Small intestine (tissue), 7 donors: ENCODE results near the gene B3GNT9. TPM values are rescaled to one million over a fixed set of nuclear protein-coding genes. Genes with fewer than 3 reads are reported as not detected.
"Not testable (repeated sequence)": the region's sequence is repeated elsewhere in the genome, so short reads cannot be mapped to it uniquely, and the experiment has no call there.

Experiments
- DNase-seq, 2 donors: peaks; one replicate each; pipeline versions ENCODE4 v3.0.0 to v3.0.0-alpha.2; 2013
- FAIRE-seq: peaks from 2 replicates; lab custom pipeline; 2012; peaks lifted over from hg19 to GRCh38; lab: Jason Lieb, UNC
- H3K27ac ChIP-seq, 3 donors: one replicate each; pipeline ENCODE4 v1.5.1; 2013; ENCODE audit warnings: low read length in 2 of 3, mild to moderate bottlenecking in 2 of 3, control low read depth in 1 of 3, inconsistent platforms in 1 of 3, low read depth in 1 of 3, moderate library complexity in 1 of 3
- H3K27me3 ChIP-seq, 3 donors: one replicate each; pipeline ENCODE4 v1.6.1; 2013; ENCODE audit warnings: low read length in 3 of 3, inconsistent platforms in 1 of 3; ENCODE audit not compliant: control insufficient read depth in 3 of 3, insufficient read depth in 3 of 3
- H3K36me3 ChIP-seq, 3 donors: one replicate each; pipeline ENCODE4 v1.6.1; 2013; ENCODE audit warnings: low read length in 3 of 3, inconsistent platforms in 1 of 3, low read depth in 1 of 3, mild to moderate bottlenecking in 1 of 3, moderate library complexity in 1 of 3; ENCODE audit not compliant: control insufficient read depth in 3 of 3, insufficient read depth in 2 of 3
- H3K4me1 ChIP-seq, 3 donors: one replicate each; pipeline ENCODE4 v1.6.1; 2013; ENCODE audit warnings: low read length in 2 of 3, inconsistent platforms in 1 of 3, low read depth in 1 of 3, mild to moderate bottlenecking in 1 of 3, moderate library complexity in 1 of 3; ENCODE audit not compliant: control insufficient read depth in 3 of 3, insufficient read depth in 2 of 3
- H3K4me3 ChIP-seq, 3 donors: one replicate each; pipeline ENCODE4 v1.5.1; 2013; ENCODE audit warnings: low read length in 3 of 3, control low read depth in 1 of 3, inconsistent platforms in 1 of 3, low read depth in 1 of 3, mild to moderate bottlenecking in 1 of 3, moderate library complexity in 1 of 3
- H3K9me3 ChIP-seq, 2 donors: one replicate each; pipeline ENCODE4 v1.6.1; 2013; ENCODE audit warnings: low read depth in 1 of 2, low read length in 1 of 2; ENCODE audit not compliant: control insufficient read depth in 2 of 2, insufficient read depth in 1 of 2
- WGBS, 3 donors: extraction: QIAGEN DNeasy Blood & Tissue Kit; methylation state at CpG; one replicate each; pipeline ENCODE4 v1.1.7; 2013; 5-methylcytosine and 5-hydroxymethylcytosine counted together
- polyA plus RNA-seq, 4 donors: library from polyadenylated mRNA; stranded (reverse) in 3 of 4; unstranded in 1 of 4; fragments of 200-250 nt in 3 of 4; fragments of 120-200 nt in 1 of 4; gene quantifications; one replicate each; pipeline versions ENCODE4 v1.2.1 to v1.2.3, GENCODE V29; 2013
- donor health status: healthy with polysubstance abuse.
- donor health status: control.
- donor health status: control.
- donor health status: Bipolar disorder and iron deficiency.
- donor health status: healthy.

The B3GNT9 gene
- polyA plus RNA-seq, 4 donors = 0.89 to 4.9 (median 2.6) TPM

DNA sequence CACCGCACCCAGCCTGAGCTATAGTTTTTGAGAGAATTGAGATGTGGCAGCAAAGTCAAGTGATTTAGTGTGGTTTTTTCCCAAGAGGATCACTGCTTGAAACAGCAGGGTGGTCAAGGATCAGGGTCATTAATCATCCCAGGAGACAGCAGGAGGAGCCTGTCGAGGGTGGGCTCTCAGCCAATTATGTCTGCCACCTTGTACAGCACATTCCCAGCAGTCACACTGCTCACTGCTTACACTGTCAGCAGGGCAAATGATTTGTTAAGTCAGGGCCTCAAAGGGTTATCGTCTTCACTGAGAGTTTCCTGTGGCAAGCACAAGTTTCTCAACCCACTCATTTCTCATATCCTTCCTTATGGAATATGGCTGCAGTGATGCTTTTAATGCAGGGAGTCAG, 13.2 kb downstream of the B3GNT9 start:
- H3K4me1 ChIP-seq = peaks cover 0 to 5% (median 0%) of the 10 kb centered on the region in 3 donors
- no peak overlapping the region for H3K4me3 ChIP-seq
- FAIRE-seq (no peak), DNase-seq (peak in 1 of 2 donors; percentile 74)
- no peaks in the 10 kb centered on the region for H3K27me3 ChIP-seq
- no peaks in the 10 kb centered on the region for H3K9me3 ChIP-seq
- WGBS, 3 donors = 58 to 70% (median 59%) methylated on average over 3 of the region's 3 CpGs
- H3K27ac ChIP-seq = peak overlapping the region in 1 of 3 donors; percentile 36
- H3K36me3 ChIP-seq = peaks cover 7 to 71% (median 30%) of the 10 kb centered on the region in 3 donors

- no peak overlapping the region for H3K27ac ChIP-seq
- no peaks in the 10 kb centered on the region for H3K27me3 ChIP-seq
- H3K4me1 ChIP-seq = no peaks in the 10 kb centered on the region
- no peak overlapping the region for H3K4me3 ChIP-seq
- 93 to 98% (median 97%) methylated on average over 3 of the region's 3 CpGs for WGBS, 3 donors
- no peaks in the 10 kb centered on the region for H3K9me3 ChIP-seq
- no peak for FAIRE-seq
- peaks cover 7 to 42% (median 12%) of the 10 kb centered on the region in 3 donors for H3K36me3 ChIP-seq
- DNase-seq = no peak
These were observed 21.4 kb downstream of the B3GNT9 start for GRCh38 chr16:67129422-67129821.

GRCh38 chr16:67128887-67129286, 21.9 kb downstream of the B3GNT9 start:
- Histone ChIP-seq H3K27ac (no peak overlapping the region), H3K27me3 (no peaks in the 10 kb centered on the region), H3K4me1 (no peaks in the 10 kb centered on the region), H3K4me3 (no peak overlapping the region), H3K9me3 (no peaks in the 10 kb centered on the region), H3K36me3 (peaks cover 6 to 40% (median 7%) of the 10 kb centered on the region in 3 donors)
- FAIRE-seq = no peak
- no peak for DNase-seq
- WGBS, 3 donors = 93 to 96% (median 95%) methylated on average over 3 of the region's 3 CpGs

- FAIRE-seq = no peak
- Histone ChIP-seq H3K27ac (no peak overlapping the region), H3K36me3 (peaks cover 5 to 39% (median 11%) of the 10 kb centered on the region in 3 donors), H3K27me3 (no peaks in the 10 kb centered on the region), H3K4me3 (no peak overlapping the region), H3K4me1 (no peaks in the 10 kb centered on the region), H3K9me3 (no peaks in the 10 kb centered on the region)
- no peak for DNase-seq
These were observed 22.4 kb downstream of the B3GNT9 start for GRCh38 chr16:67128417-67128816.

DNA sequence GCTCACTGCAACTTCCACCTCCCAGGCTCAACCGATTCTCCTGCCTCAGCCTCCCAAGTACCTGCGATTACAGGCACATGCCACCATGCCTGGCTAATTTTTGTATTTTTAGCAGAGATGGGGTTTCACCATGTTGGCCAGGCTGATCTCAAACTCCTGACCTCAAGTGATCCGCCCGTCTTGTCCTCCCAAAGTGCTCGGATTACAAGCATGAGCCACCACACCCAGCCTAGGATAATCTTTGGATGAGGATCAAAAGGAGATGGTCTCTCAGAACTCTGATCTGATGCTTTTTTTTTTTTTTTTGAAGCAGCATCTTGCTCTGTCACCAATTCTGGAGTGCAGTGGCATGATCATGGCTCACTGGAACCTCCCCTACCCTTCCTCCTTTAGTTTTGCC, 28.0 kb downstream of the B3GNT9 start:
- FAIRE-seq, H3K4me1 ChIP-seq, H3K27ac ChIP-seq, DNase-seq, H3K27me3 ChIP-seq, H3K4me3 ChIP-seq, H3K9me3 ChIP-seq: not testable (repeated sequence)
- WGBS, 3 donors = 98 to 100% (median 99%) methylated on average over 5 of the region's 5 CpGs
- H3K36me3 ChIP-seq = peaks cover 3 to 36% (median 15%) of the 10 kb centered on the region in 3 donors

GRCh38 chr16:67120025-67120424, 30.8 kb downstream of the B3GNT9 start:
- no peak overlapping the region for H3K4me3 ChIP-seq
- no peaks in the 10 kb centered on the region for H3K27me3 ChIP-seq
- no peaks in the 10 kb centered on the region for H3K9me3 ChIP-seq
- FAIRE-seq (no peak), DNase-seq (no peak)
- 81 to 87% (median 83%) methylated on average over 5 of the region's 5 CpGs for WGBS, 3 donors
- no peaks in the 10 kb centered on the region for H3K4me1 ChIP-seq
- no peak overlapping the region for H3K27ac ChIP-seq
- H3K36me3 ChIP-seq = peaks cover 0 to 40% (median 9%) of the 10 kb centered on the region in 3 donors

- H3K4me3 ChIP-seq = no peak overlapping the region
- H3K4me1 ChIP-seq = no peaks in the 10 kb centered on the region
- H3K27me3 ChIP-seq = no peaks in the 10 kb centered on the region
- peaks cover 0 to 28% (median 1%) of the 10 kb centered on the region in 3 donors for H3K36me3 ChIP-seq
- 78 to 91% (median 88%) methylated on average over 9 of the region's 9 CpGs for WGBS, 3 donors
- H3K27ac ChIP-seq = no peak overlapping the region
- H3K9me3 ChIP-seq = no peaks in the 10 kb centered on the region
- DNase-seq = no peak
- FAIRE-seq = no peak
These were observed 33.1 kb downstream of the B3GNT9 start for GRCh38 chr16:67117716-67118115.

DNA sequence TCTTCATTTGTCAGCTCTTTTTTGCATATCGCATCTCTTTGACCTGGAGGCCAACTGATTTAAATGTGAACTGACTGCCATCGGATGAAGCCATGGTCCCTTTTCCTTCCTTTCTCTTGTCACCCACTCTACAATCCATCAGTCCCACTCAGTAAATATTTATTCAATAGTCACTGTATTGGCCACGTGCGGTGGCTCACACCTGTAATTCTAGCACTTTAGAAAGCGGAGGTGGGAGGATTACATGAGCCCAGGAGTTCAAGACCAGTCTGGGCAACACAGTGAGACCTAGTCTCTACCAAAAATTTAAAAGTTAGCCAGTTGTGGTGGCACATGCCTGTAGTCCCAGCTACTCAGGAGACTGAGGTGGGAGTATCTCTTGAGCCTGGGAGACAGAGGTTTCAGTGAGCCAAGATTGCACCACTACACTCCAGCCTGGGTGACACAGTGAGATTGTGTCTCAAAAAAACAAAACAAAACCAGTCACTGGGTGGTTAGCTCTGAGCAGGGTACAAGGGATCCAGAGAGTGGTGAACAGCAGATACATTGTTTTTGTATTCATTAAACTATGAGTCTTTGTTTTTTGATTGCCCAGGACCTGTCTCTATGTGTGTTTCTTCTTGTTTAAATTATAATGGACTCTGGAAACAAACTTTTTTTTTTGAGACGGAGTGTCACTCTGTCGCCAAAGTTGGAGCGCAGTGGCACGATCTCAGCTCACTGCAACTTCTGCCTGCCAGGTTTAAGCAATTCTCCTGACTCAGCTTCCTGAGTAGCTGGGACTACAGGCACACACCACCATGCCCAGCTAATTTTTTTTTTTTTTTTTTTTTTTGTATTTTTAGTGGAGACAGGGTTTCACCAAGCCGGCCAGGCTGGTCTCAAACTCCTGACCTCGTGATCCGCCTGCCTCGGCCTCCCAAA, 34.1 kb downstream of the B3GNT9 start:
- Histone ChIP-seq H3K4me1 (peaks cover 0 to 2% (median 0%) of the 10 kb centered on the region in 3 donors), H3K4me3 (no peak overlapping the region), H3K9me3 (no peaks in the 10 kb centered on the region), H3K36me3 (peaks cover 0 to 18% (median 0%) of the 10 kb centered on the region in 3 donors), H3K27me3 (no peaks in the 10 kb centered on the region), H3K27ac (no peak overlapping the region)
- DNase-seq (no peak), FAIRE-seq (no peak)
- 85 to 93% (median 89%) methylated on average over 13 of the region's 13 CpGs for WGBS, 3 donors
